Breast epithelium (tissue), 3 donors: ENCODE measurements around the gene RNF41.

Source experiments
- CTCF ChIP-seq, 3 donors: fragments of 450-650 bp; IDR thresholded peaks; one replicate each; pipeline ENCODE4 v1.5.1; 2016 to 2017; ENCODE audit warnings: antibody characterized with exemption in 3 of 3, mild to moderate bottlenecking in 3 of 3, moderate library complexity in 3 of 3
- POLR2A ChIP-seq: fragments of 450-650 bp; IDR thresholded peaks from one replicate; pipeline ENCODE4 v1.6.1; 2016; ENCODE audit warnings: antibody characterized with exemption, mild to moderate bottlenecking, moderate library complexity
- POLR2AphosphoS5 ChIP-seq, 3 donors: sonication (generic); formaldehyde crosslinking; IDR thresholded peaks; one replicate each; pipeline ENCODE4 v1.6.1; 2017; ENCODE audit warnings: antibody characterized with exemption in 3 of 3

GRCh38 chr12:56266693-56267442 is 45.1 kb upstream of the RNF41 start, which contains the start of gene COQ10A:
- TF ChIP-seq POLR2A, result no peak
- peak; percentile 61 to 88 (median 73) for TF ChIP-seq CTCF (IDR thresholded peaks at IDR 0.05)
- TF ChIP-seq POLR2AphosphoS5 (IDR thresholded peaks at IDR 0.05), result peak; percentile 69 to 81 (median 77)
